A549 treated with RU486 at 1 μM for 4 hours (cell line): ENCODE measurements around the gene RASSF9. TPM values are rescaled to one million over a fixed set of nuclear protein-coding genes. Genes with fewer than 3 reads are reported as not detected.

Experiments used
- total RNA-seq: library from RNA; stranded (reverse); fragments of 200-300 nt; extraction: Qiagen RNA extraction; gene quantifications from 5 replicates; pipeline ENCODE4 v1.2.3, GENCODE V29; 2022; ENCODE audit warnings: low read depth

Gene RASSF9
- 0.16 to 0.63 TPM (median 0.53 TPM) in 5 replicates for total RNA-seq

GRCh38 chr12:85836197-85837090 is at the start of gene RASSF9:
TSS of gene RASSF9 (minus strand) at chr12:85836409. CDS start at chr12:85836201, 208 bp downstream.

DNA sequence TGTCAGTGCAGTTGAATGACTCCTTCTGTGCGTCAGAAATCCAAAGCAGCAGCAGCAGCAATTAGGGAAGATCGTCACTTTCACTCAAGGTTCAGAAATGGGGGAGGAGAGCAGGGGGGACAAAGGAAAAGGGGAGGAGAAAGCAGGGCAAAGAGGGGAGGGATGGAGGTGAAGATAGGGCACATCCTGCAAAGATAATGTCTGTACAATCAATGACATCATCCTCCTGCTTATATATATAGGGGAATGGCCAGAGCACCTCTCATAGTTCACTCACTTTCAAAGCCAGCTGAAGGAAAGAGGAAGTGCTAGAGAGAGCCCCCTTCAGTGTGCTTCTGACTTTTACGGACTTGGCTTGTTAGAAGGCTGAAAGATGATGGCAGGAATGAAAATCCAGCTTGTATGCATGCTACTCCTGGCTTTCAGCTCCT is 37.8 kb upstream of the RASSF9 start, which contains the start of gene NTS:
NTS (plus strand) TSS at position 265 of the 431 bp plus-strand sequence; CDS start at position 374, 109 bp downstream.

Other genes starting within 250 kb of the RASSF9 start
- 35.3 to 94.8 TPM (median 77.0 TPM) in 5 replicates for gene NTS, start 37.9 kb upstream of the RASSF9 start, total RNA-seq